ENCODE data around the gene DENND1A. TPM values are rescaled to one million over a fixed set of nuclear protein-coding genes. Genes with fewer than 3 reads are reported as not detected.
A peak's percentile ranks its signal among the peaks of the same experiment; 100 is the strongest.

The DENND1A gene
- total RNA-seq, 1 donor from 2014 or later = 12.7 TPM

GRCh38 chr9:123872710-123873109, 57.2 kb downstream of the DENND1A start:
- no peak overlapping the region for H3K4me3 ChIP-seq (ENCODE audit: insufficient read depth, low read depth, low read length)
- no peaks in the 10 kb centered on the region for H3K79me2 ChIP-seq (ENCODE audit: insufficient read depth, low read length)
- H3K9me3 ChIP-seq (ENCODE audit: insufficient read depth, low read depth, low read length) = no peaks in the 10 kb centered on the region
- no peaks in the 10 kb centered on the region for H3K27me3 Mint-ChIP-seq (ENCODE audit: low read depth, unreplicated experiment)
- no peak for DNase-seq (ENCODE audit: low read depth)
- FAIRE-seq = no peak
- no peaks in the 10 kb centered on the region for H3K27me3 ChIP-seq (ENCODE audit: insufficient read depth, low read length)
- no peaks in the 10 kb centered on the region for H4K20me1 ChIP-seq (ENCODE audit: insufficient read depth, low read length)
- peaks cover 19% of the 10 kb centered on the region for H3K4me1 Mint-ChIP-seq (ENCODE audit: low read depth, unreplicated experiment)
- no peaks in the 10 kb centered on the region for H3K36me3 Mint-ChIP-seq (ENCODE audit: low read depth, unreplicated experiment)
- no peak overlapping the region for H2AFZ ChIP-seq (ENCODE audit: low read depth, low read length)
- H3K4me3 Mint-ChIP-seq (ENCODE audit: unreplicated experiment) = no peak overlapping the region
- H3K9ac ChIP-seq (ENCODE audit: low read length) = no peak overlapping the region
- H3K4me1 ChIP-seq (ENCODE audit: insufficient read depth, low read length) = no peaks in the 10 kb centered on the region
- no peak overlapping the region for H3K27ac Mint-ChIP-seq (ENCODE audit: unreplicated experiment)
- no peak overlapping the region for H3K4me2 ChIP-seq (ENCODE audit: low read length)
- TF ChIP-seq EZH2 (IDR thresholded peaks at IDR 0.05; ENCODE audit: insufficient read depth, low read length) = no peak
- TF ChIP-seq CTCF (IDR thresholded peaks at IDR 0.05; ENCODE audit: insufficient read depth, low read depth, low read length) = no peak
- no peak overlapping the region for H3K27ac ChIP-seq (ENCODE audit: low read depth, low read length)
- no peaks in the 10 kb centered on the region for H3K36me3 ChIP-seq (ENCODE audit: insufficient read depth, low read length)
- no peaks in the 10 kb centered on the region for H3K9me3 Mint-ChIP-seq (ENCODE audit: unreplicated experiment)

- Mint-ChIP-seq H3K27ac (ENCODE audit: unreplicated experiment) (no peak overlapping the region), H3K27me3 (ENCODE audit: low read depth, unreplicated experiment) (no peaks in the 10 kb centered on the region), H3K36me3 (ENCODE audit: low read depth, unreplicated experiment) (no peaks in the 10 kb centered on the region), H3K9me3 (ENCODE audit: unreplicated experiment) (no peaks in the 10 kb centered on the region), H3K4me3 (ENCODE audit: unreplicated experiment) (no peak overlapping the region), H3K4me1 (ENCODE audit: low read depth, unreplicated experiment) (peaks cover 22% of the 10 kb centered on the region)
- Histone ChIP-seq H3K36me3 (ENCODE audit: insufficient read depth, low read length) (no peaks in the 10 kb centered on the region), H3K4me2 (ENCODE audit: low read length) (no peak overlapping the region), H2AFZ (ENCODE audit: low read depth, low read length) (no peak overlapping the region), H3K9ac (ENCODE audit: low read length) (no peak overlapping the region), H3K27ac (ENCODE audit: low read depth, low read length) (no peak overlapping the region), H3K4me1 (ENCODE audit: insufficient read depth, low read length) (no peaks in the 10 kb centered on the region), H3K9me3 (ENCODE audit: insufficient read depth, low read depth, low read length) (no peaks in the 10 kb centered on the region), H3K4me3 (ENCODE audit: insufficient read depth, low read depth, low read length) (no peak overlapping the region), H3K79me2 (ENCODE audit: insufficient read depth, low read length) (no peaks in the 10 kb centered on the region), H4K20me1 (ENCODE audit: insufficient read depth, low read length) (no peaks in the 10 kb centered on the region), H3K27me3 (ENCODE audit: insufficient read depth, low read length) (no peaks in the 10 kb centered on the region)
- FAIRE-seq (no peak), DNase-seq (ENCODE audit: low read depth) (no peak)
- TF ChIP-seq CTCF (IDR thresholded peaks at IDR 0.05; ENCODE audit: insufficient read depth, low read depth, low read length) (no peak), EZH2 (IDR thresholded peaks at IDR 0.05; ENCODE audit: insufficient read depth, low read length) (no peak)
Observed at GRCh38 chr9:123871781-123872180, 58.1 kb downstream of the DENND1A start.

- no peaks in the 10 kb centered on the region for H3K4me1 ChIP-seq (ENCODE audit: insufficient read depth, low read length)
- H3K27ac ChIP-seq (ENCODE audit: low read depth, low read length) = no peak overlapping the region
- FAIRE-seq (no peak), DNase-seq (ENCODE audit: low read depth) (no peak)
- H3K27me3 Mint-ChIP-seq (ENCODE audit: low read depth, unreplicated experiment) = no peaks in the 10 kb centered on the region
- no peak for TF ChIP-seq CTCF (IDR thresholded peaks at IDR 0.05; ENCODE audit: insufficient read depth, low read depth, low read length)
- TF ChIP-seq EZH2 (IDR thresholded peaks at IDR 0.05; ENCODE audit: insufficient read depth, low read length) = no peak
- H3K4me2 ChIP-seq (ENCODE audit: low read length) = no peak overlapping the region
- no peaks in the 10 kb centered on the region for H3K27me3 ChIP-seq (ENCODE audit: insufficient read depth, low read length)
- H3K79me2 ChIP-seq (ENCODE audit: insufficient read depth, low read length) = no peaks in the 10 kb centered on the region
- no peak overlapping the region for H3K4me3 ChIP-seq (ENCODE audit: insufficient read depth, low read depth, low read length)
- peak overlapping the region; percentile 54 for H3K27ac Mint-ChIP-seq (ENCODE audit: unreplicated experiment)
- H3K9me3 ChIP-seq (ENCODE audit: insufficient read depth, low read depth, low read length) = no peaks in the 10 kb centered on the region
- H2AFZ ChIP-seq (ENCODE audit: low read depth, low read length) = no peak overlapping the region
- H3K4me1 Mint-ChIP-seq (ENCODE audit: low read depth, unreplicated experiment) = peaks cover 36% of the 10 kb centered on the region
- H3K36me3 Mint-ChIP-seq (ENCODE audit: low read depth, unreplicated experiment) = no peaks in the 10 kb centered on the region
- H3K4me3 Mint-ChIP-seq (ENCODE audit: unreplicated experiment) = no peak overlapping the region
- no peaks in the 10 kb centered on the region for H3K36me3 ChIP-seq (ENCODE audit: insufficient read depth, low read length)
- no peaks in the 10 kb centered on the region for H3K9me3 Mint-ChIP-seq (ENCODE audit: unreplicated experiment)
- no peak overlapping the region for H3K9ac ChIP-seq (ENCODE audit: low read length)
- no peaks in the 10 kb centered on the region for H4K20me1 ChIP-seq (ENCODE audit: insufficient read depth, low read length)
Observed at GRCh38 chr9:123868002-123868401, 61.9 kb downstream of the DENND1A start.

Measured in astrocyte (in vitro differentiated cells and primary cell).